PC-9 (cell line): ENCODE results near the gene TRMT5.

Experiments
- EZH2 ChIP-seq: fragments of 200-600 bp; sonication (generic); IDR thresholded peaks from 2 replicates; pipeline ENCODE4 v1.8.0; 2017; ENCODE audit warnings: antibody characterized with exemption, low read depth
- TF ChIP-seq, protein P1 (sequence below): fragments of 200-600 bp; sonication (generic); conservative IDR thresholded peaks from 2 replicates; pipeline ENCODE4 v1.6.1; 2017; ENCODE audit warnings: mixed run types, antibody characterized with exemption, mild to moderate bottlenecking, moderate library complexity

DNA sequence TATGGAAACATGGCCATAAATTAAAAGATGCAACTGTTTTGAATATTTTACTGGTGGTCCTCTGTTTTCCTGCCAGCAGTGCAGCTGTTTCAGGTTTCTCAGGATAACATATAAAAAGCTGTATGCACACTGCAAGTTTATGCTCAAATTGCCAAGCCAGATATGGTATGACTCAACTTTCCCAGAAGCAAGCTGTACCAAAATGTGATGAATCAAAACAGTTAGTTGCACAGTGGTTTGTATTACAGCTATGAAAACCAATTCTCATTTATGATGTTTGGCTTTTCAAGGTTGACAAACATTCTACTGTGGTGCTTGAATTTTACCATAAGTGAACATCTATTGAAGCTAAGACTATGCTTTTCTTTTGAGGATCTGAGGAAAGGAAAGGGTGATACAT is 15.5 kb downstream of the TRMT5 start:
- TF ChIP-seq, protein P1, sequence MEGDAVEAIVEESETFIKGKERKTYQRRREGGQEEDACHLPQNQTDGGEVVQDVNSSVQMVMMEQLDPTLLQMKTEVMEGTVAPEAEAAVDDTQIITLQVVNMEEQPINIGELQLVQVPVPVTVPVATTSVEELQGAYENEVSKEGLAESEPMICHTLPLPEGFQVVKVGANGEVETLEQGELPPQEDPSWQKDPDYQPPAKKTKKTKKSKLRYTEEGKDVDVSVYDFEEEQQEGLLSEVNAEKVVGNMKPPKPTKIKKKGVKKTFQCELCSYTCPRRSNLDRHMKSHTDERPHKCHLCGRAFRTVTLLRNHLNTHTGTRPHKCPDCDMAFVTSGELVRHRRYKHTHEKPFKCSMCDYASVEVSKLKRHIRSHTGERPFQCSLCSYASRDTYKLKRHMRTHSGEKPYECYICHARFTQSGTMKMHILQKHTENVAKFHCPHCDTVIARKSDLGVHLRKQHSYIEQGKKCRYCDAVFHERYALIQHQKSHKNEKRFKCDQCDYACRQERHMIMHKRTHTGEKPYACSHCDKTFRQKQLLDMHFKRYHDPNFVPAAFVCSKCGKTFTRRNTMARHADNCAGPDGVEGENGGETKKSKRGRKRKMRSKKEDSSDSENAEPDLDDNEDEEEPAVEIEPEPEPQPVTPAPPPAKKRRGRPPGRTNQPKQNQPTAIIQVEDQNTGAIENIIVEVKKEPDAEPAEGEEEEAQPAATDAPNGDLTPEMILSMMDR = no peak
- TF ChIP-seq EZH2 = no peak
